Retina (tissue), 1 donor: Measurements from ENCODE around the gene THAP4.
"Not testable (repeated sequence)": the region's sequence is repeated elsewhere in the genome, so short reads cannot be mapped to it uniquely, and the experiment has no call there.

Experiments used
- DNase-seq: peaks from one replicate; pipeline ENCODE4 v3.0.0-alpha.2; 2016

THAP4 gene

GRCh38 chr2:241665731-241666440, 28.9 kb upstream of the THAP4 start:
- DNase-seq, result peak; percentile 47

GRCh38 chr2:241662731-241663130, 25.8 kb upstream of the THAP4 start:
- DNase-seq, result not testable (repeated sequence)

- DNase-seq, result no peak
Observed at GRCh38 chr2:241660593-241661213, 23.7 kb upstream of the THAP4 start.

GRCh38 chr2:241659150-241659739, 22.3 kb upstream of the THAP4 start:
- peak; percentile 77 for DNase-seq

GRCh38 chr2:241658296-241658695, 21.3 kb upstream of the THAP4 start:
- DNase-seq, result no peak

- DNase-seq, result no peak
Observed at GRCh38 chr2:241657786-241658254, 20.9 kb upstream of the THAP4 start.

- no peak for DNase-seq
Observed at GRCh38 chr2:241656190-241656741, 19.3 kb upstream of the THAP4 start.

- no peak for DNase-seq
Observed at GRCh38 chr2:241655516-241656189, 18.7 kb upstream of the THAP4 start.

GRCh38 chr2:241654551-241654950, 17.6 kb upstream of the THAP4 start:
- DNase-seq, result no peak

- DNase-seq, result no peak
Observed at GRCh38 chr2:241653210-241653750, 16.3 kb upstream of the THAP4 start.

- DNase-seq, result no peak
Observed at GRCh38 chr2:241652722-241653121, 15.8 kb upstream of the THAP4 start.

- no peak for DNase-seq
Observed at GRCh38 chr2:241652142-241652541, 15.2 kb upstream of the THAP4 start.

GRCh38 chr2:241649927-241650326, 13.0 kb upstream of the THAP4 start:
- no peak for DNase-seq

- DNase-seq, result no peak
Observed at GRCh38 chr2:241649404-241649803, 12.4 kb upstream of the THAP4 start.

GRCh38 chr2:241648453-241648852, 11.5 kb upstream of the THAP4 start:
- DNase-seq, result no peak

GRCh38 chr2:241645915-241646645, 9.1 kb upstream of the THAP4 start:
- no peak for DNase-seq

- DNase-seq, result no peak
Observed at GRCh38 chr2:241645056-241645914, 8.3 kb upstream of the THAP4 start.

- no peak for DNase-seq
Observed at GRCh38 chr2:241641631-241642030, 4.7 kb upstream of the THAP4 start.

- no peak for DNase-seq
Observed at GRCh38 chr2:241640165-241640795, 3.3 kb upstream of the THAP4 start.

GRCh38 chr2:241639385-241639784, 2.4 kb upstream of the THAP4 start:
- no peak for DNase-seq

GRCh38 chr2:241638940-241639339, 2.0 kb upstream of the THAP4 start:
- no peak for DNase-seq
